ENCODE data around the gene SLC6A14. TPM values are rescaled to one million over a fixed set of nuclear protein-coding genes. Genes with fewer than 3 reads are reported as not detected.

The SLC6A14 gene
- total RNA-seq (2012; rRNA removed) = not detected in 2 replicates

GRCh38 chrX:116436358-116436816 lies at the start of gene SLC6A14:
SLC6A14 (plus strand) TSS chrX:116436606; CDS start chrX:116436710, 104 bp downstream.
- Histone ChIP-seq H3K4me2 (ENCODE audit: low read length) (no peak within 1 kb of the TSS), H3K27me3 (ENCODE audit: control insufficient read depth, insufficient read depth, low read length) (peaks cover 6% of the 10 kb centered on the region), H3K9ac (ENCODE audit: low read depth, low read length) (no peak within 1 kb of the TSS), H3K36me3 (ENCODE audit: insufficient read depth, low read length) (no peaks in the 10 kb centered on the region), H3K4me3 (ENCODE audit: low read length) (no peak within 1 kb of the TSS), H3K9me3 (replicated peaks; ENCODE audit: low read length) (no peaks in the 10 kb centered on the region), H3K4me1 (ENCODE audit: control insufficient read depth, insufficient read depth, low read length) (no peaks in the 10 kb centered on the region)

GRCh38 chrX:116395752-116396151 lies 40.7 kb upstream of the SLC6A14 start:
- Histone ChIP-seq H3K9me3 (replicated peaks; ENCODE audit: low read length) (no peaks in the 10 kb centered on the region), H3K4me2 (ENCODE audit: low read length) (no peak overlapping the region), H3K4me3 (ENCODE audit: low read length) (no peak overlapping the region), H3K4me1 (ENCODE audit: control insufficient read depth, insufficient read depth, low read length) (no peaks in the 10 kb centered on the region), H3K9ac (ENCODE audit: low read depth, low read length) (no peak overlapping the region), H3K27me3 (ENCODE audit: control insufficient read depth, insufficient read depth, low read length) (no peaks in the 10 kb centered on the region), H3K36me3 (ENCODE audit: insufficient read depth, low read length) (no peaks in the 10 kb centered on the region)

- no peak overlapping the region for H3K4me3 ChIP-seq (ENCODE audit: low read length)
- no peaks in the 10 kb centered on the region for H3K9me3 ChIP-seq (replicated peaks; ENCODE audit: low read length)
- no peaks in the 10 kb centered on the region for H3K4me1 ChIP-seq (ENCODE audit: control insufficient read depth, insufficient read depth, low read length)
- no peak overlapping the region for H3K4me2 ChIP-seq (ENCODE audit: low read length)
- H3K36me3 ChIP-seq (ENCODE audit: insufficient read depth, low read length) = no peaks in the 10 kb centered on the region
- H3K9ac ChIP-seq (ENCODE audit: low read depth, low read length) = no peak overlapping the region
- no peaks in the 10 kb centered on the region for H3K27me3 ChIP-seq (ENCODE audit: control insufficient read depth, insufficient read depth, low read length)
Measured at GRCh38 chrX:116399681-116400080, 36.7 kb upstream of the SLC6A14 start.

GRCh38 chrX:116409219-116409618 lies 27.2 kb upstream of the SLC6A14 start:
- no peaks in the 10 kb centered on the region for H3K4me1 ChIP-seq (ENCODE audit: control insufficient read depth, insufficient read depth, low read length)

GRCh38 chrX:116413273-116413672 lies 23.1 kb upstream of the SLC6A14 start:
- Histone ChIP-seq H3K4me2 (ENCODE audit: low read length) (no peak overlapping the region), H3K4me1 (ENCODE audit: control insufficient read depth, insufficient read depth, low read length) (no peaks in the 10 kb centered on the region)

More at GRCh38 chrX:116409219-116409618, 27.2 kb upstream of the SLC6A14 start:
- no peak overlapping the region for H3K4me3 ChIP-seq (ENCODE audit: low read length)
- H3K9me3 ChIP-seq (replicated peaks; ENCODE audit: low read length) = no peaks in the 10 kb centered on the region
- no peak overlapping the region for H3K4me2 ChIP-seq (ENCODE audit: low read length)
- no peaks in the 10 kb centered on the region for H3K36me3 ChIP-seq (ENCODE audit: insufficient read depth, low read length)
- H3K9ac ChIP-seq (ENCODE audit: low read depth, low read length) = no peak overlapping the region
- H3K27me3 ChIP-seq (ENCODE audit: control insufficient read depth, insufficient read depth, low read length) = peaks cover 4% of the 10 kb centered on the region

GRCh38 chrX:116417214-116417613 lies 19.2 kb upstream of the SLC6A14 start:
- H3K27me3 ChIP-seq (ENCODE audit: control insufficient read depth, insufficient read depth, low read length) = no peaks in the 10 kb centered on the region
- no peaks in the 10 kb centered on the region for H3K4me1 ChIP-seq (ENCODE audit: control insufficient read depth, insufficient read depth, low read length)
- H3K36me3 ChIP-seq (ENCODE audit: insufficient read depth, low read length) = no peaks in the 10 kb centered on the region
- H3K4me3 ChIP-seq (ENCODE audit: low read length) = no peak overlapping the region
- H3K9ac ChIP-seq (ENCODE audit: low read depth, low read length) = no peak overlapping the region
- no peak overlapping the region for H3K4me2 ChIP-seq (ENCODE audit: low read length)
- no peaks in the 10 kb centered on the region for H3K9me3 ChIP-seq (replicated peaks; ENCODE audit: low read length)

More at GRCh38 chrX:116413273-116413672, 23.1 kb upstream of the SLC6A14 start:
- H3K9ac ChIP-seq (ENCODE audit: low read depth, low read length) = no peak overlapping the region
- H3K4me3 ChIP-seq (ENCODE audit: low read length) = no peak overlapping the region
- no peaks in the 10 kb centered on the region for H3K9me3 ChIP-seq (replicated peaks; ENCODE audit: low read length)
- H3K27me3 ChIP-seq (ENCODE audit: control insufficient read depth, insufficient read depth, low read length) = peaks cover 4% of the 10 kb centered on the region
- H3K36me3 ChIP-seq (ENCODE audit: insufficient read depth, low read length) = no peaks in the 10 kb centered on the region

- no peaks in the 10 kb centered on the region for H3K27me3 ChIP-seq (ENCODE audit: control insufficient read depth, insufficient read depth, low read length)
- no peaks in the 10 kb centered on the region for H3K9me3 ChIP-seq (replicated peaks; ENCODE audit: low read length)
- no peak overlapping the region for H3K9ac ChIP-seq (ENCODE audit: low read depth, low read length)
- H3K4me1 ChIP-seq (ENCODE audit: control insufficient read depth, insufficient read depth, low read length) = no peaks in the 10 kb centered on the region
- no peak overlapping the region for H3K4me2 ChIP-seq (ENCODE audit: low read length)
- H3K4me3 ChIP-seq (ENCODE audit: low read length) = no peak overlapping the region
- no peaks in the 10 kb centered on the region for H3K36me3 ChIP-seq (ENCODE audit: insufficient read depth, low read length)
Measured at GRCh38 chrX:116417968-116418367, 18.4 kb upstream of the SLC6A14 start.

- no peak overlapping the region for H3K9ac ChIP-seq (ENCODE audit: low read depth, low read length)
- no peaks in the 10 kb centered on the region for H3K9me3 ChIP-seq (replicated peaks; ENCODE audit: low read length)
- H3K4me3 ChIP-seq (ENCODE audit: low read length) = no peak overlapping the region
- H3K36me3 ChIP-seq (ENCODE audit: insufficient read depth, low read length) = no peaks in the 10 kb centered on the region
- no peaks in the 10 kb centered on the region for H3K27me3 ChIP-seq (ENCODE audit: control insufficient read depth, insufficient read depth, low read length)
- no peaks in the 10 kb centered on the region for H3K4me1 ChIP-seq (ENCODE audit: control insufficient read depth, insufficient read depth, low read length)
- H3K4me2 ChIP-seq (ENCODE audit: low read length) = no peak overlapping the region
Measured at GRCh38 chrX:116427978-116428377, 8.4 kb upstream of the SLC6A14 start.

GRCh38 chrX:116435597-116435996 lies 809 bp upstream of the SLC6A14 start:
- Histone ChIP-seq H3K9ac (ENCODE audit: low read depth, low read length) (no peak overlapping the region), H3K4me3 (ENCODE audit: low read length) (no peak overlapping the region), H3K27me3 (ENCODE audit: control insufficient read depth, insufficient read depth, low read length) (peaks cover 6% of the 10 kb centered on the region), H3K36me3 (ENCODE audit: insufficient read depth, low read length) (no peaks in the 10 kb centered on the region), H3K4me2 (ENCODE audit: low read length) (no peak overlapping the region), H3K4me1 (ENCODE audit: control insufficient read depth, insufficient read depth, low read length) (no peaks in the 10 kb centered on the region), H3K9me3 (replicated peaks; ENCODE audit: low read length) (no peaks in the 10 kb centered on the region)

- Histone ChIP-seq H3K4me2 (ENCODE audit: low read length) (no peak overlapping the region), H3K9me3 (replicated peaks; ENCODE audit: low read length) (no peaks in the 10 kb centered on the region), H3K9ac (ENCODE audit: low read depth, low read length) (no peak overlapping the region), H3K36me3 (ENCODE audit: insufficient read depth, low read length) (no peaks in the 10 kb centered on the region), H3K27me3 (ENCODE audit: control insufficient read depth, insufficient read depth, low read length) (no peaks in the 10 kb centered on the region), H3K4me3 (ENCODE audit: low read length) (no peak overlapping the region), H3K4me1 (ENCODE audit: control insufficient read depth, insufficient read depth, low read length) (no peaks in the 10 kb centered on the region)
Measured at GRCh38 chrX:116449156-116449555, 12.8 kb downstream of the SLC6A14 start.

GRCh38 chrX:116462822-116463221 lies 26.4 kb downstream of the SLC6A14 start, which contains the start of gene CT83:
CT83 (minus strand) TSS chrX:116462976; CDS start chrX:116462856, 120 bp downstream.
- Histone ChIP-seq H3K4me2 (ENCODE audit: low read length) (no peak within 1 kb of the TSS), H3K9ac (ENCODE audit: low read depth, low read length) (no peak within 1 kb of the TSS), H3K27me3 (ENCODE audit: control insufficient read depth, insufficient read depth, low read length) (peaks cover 4% of the 10 kb centered on the region), H3K4me1 (ENCODE audit: control insufficient read depth, insufficient read depth, low read length) (no peaks in the 10 kb centered on the region), H3K4me3 (ENCODE audit: low read length) (no peak within 1 kb of the TSS), H3K9me3 (replicated peaks; ENCODE audit: low read length) (no peaks in the 10 kb centered on the region), H3K36me3 (ENCODE audit: insufficient read depth, low read length) (no peaks in the 10 kb centered on the region)

GRCh38 chrX:116480059-116480458 lies 43.7 kb downstream of the SLC6A14 start:
- H3K4me1 ChIP-seq (ENCODE audit: control insufficient read depth, insufficient read depth, low read length) = no peaks in the 10 kb centered on the region
- no peaks in the 10 kb centered on the region for H3K9me3 ChIP-seq (replicated peaks; ENCODE audit: low read length)
- no peak overlapping the region for H3K4me2 ChIP-seq (ENCODE audit: low read length)
- no peak overlapping the region for H3K9ac ChIP-seq (ENCODE audit: low read depth, low read length)
- no peaks in the 10 kb centered on the region for H3K27me3 ChIP-seq (ENCODE audit: control insufficient read depth, insufficient read depth, low read length)
- H3K36me3 ChIP-seq (ENCODE audit: insufficient read depth, low read length) = no peaks in the 10 kb centered on the region
- H3K4me3 ChIP-seq (ENCODE audit: low read length) = no peak overlapping the region

Data from skeletal muscle satellite cell (primary cell).